Measurements from ENCODE around the gene RBM28.

The RBM28 gene

DNA sequence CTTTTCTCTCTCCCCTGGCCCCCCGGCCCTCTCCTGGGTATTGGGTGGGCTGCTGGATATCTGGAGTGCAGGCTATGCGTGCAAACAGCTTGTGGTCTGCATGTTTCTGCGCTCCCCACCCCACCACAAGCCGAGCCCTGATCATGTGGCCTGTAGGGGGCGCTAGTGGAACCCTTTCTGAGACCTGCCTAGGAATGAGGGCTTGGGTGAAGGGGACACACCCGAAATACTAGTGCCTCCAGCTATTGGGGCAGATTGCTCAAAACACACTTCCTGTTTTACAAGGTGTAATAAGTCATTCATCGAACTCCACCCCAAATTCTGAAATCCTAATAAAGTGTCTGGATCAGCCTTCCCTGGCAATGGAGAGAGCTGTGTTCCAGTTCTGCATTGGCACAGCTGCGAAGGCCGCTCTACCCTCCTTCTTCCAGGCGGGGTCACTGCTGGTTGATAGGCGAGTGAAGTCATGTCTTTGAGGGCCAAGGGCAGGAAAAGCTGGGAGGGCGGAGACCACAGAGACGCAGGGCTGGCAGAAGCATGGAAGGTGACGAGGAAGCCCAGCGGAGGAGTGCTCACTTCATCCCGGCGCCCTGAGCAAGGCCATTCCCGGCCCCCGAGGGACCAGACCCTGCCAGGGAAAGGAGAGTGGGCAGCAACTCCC lies 37.6 kb upstream of the RBM28 start:
- TF ChIP-seq GATA3 (IDR thresholded peaks at IDR 0.05; ENCODE audit: low read depth, low read length) (no peak), GATA2 (IDR thresholded peaks at IDR 0.05; ENCODE audit: low read depth, low read length) (no peak)

DNA sequence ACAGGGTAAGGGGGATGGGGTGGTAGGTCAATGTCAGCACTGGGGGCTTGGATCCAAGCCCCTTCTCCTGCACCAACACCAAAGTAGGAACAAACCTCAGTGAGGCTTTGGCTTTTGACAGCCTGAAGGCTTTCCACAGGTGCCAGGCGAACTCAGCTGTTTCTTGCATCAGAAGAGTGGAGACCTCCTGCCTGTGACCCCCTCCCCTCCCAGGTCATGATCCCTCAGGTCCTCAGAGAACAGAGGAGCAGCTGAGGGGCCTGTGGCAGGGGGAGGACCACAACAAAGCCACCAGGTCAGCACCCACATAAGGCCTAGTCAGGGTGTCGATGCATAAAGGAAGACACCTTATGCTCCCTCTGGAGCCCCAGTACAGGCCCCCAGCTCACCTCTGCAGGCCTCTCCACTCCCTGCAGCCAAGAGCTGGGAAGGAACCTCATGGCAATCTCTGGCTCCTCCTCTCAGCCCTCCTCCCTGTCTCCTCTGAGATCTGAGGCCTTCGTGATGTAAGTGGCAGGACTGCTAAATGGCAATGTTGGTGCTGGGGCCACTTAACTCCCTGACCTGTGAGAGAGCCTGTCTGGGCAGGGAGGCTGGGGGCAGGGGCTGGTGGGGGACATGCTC lies 36.9 kb upstream of the RBM28 start:
- TF ChIP-seq GATA2 (IDR thresholded peaks at IDR 0.05; ENCODE audit: low read depth, low read length), result no peak

DNA sequence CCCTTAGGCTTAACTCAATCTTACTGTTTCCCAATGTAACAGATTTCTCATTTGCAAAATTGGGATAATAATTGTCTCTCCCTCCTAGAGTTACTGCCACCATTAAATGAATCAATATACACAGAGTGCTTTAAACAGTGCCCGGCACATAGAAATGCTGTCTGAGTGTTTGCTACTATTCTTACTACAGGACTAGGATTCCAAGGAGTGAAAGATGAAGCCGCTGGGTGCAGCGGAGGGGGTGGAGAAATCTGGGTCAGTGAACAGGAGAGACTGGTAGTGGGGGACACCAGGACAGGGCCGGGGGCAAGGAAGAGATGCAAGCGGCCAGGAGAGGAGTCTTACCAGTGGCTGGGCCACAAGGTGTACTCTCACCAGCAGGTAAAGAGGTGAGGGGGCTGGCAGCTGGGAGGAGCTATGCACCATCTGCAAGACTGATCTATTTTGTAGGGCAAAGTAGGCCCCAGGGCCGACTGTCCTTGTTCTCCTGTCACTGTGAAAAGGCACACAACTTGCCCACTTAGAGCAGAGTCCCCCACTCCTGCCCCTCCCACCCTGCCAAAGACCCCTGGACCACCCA lies 36.3 kb upstream of the RBM28 start:
- TF ChIP-seq GATA3 (IDR thresholded peaks at IDR 0.05; ENCODE audit: low read depth, low read length), result no peak
- TF ChIP-seq GATA2 (IDR thresholded peaks at IDR 0.05; ENCODE audit: low read depth, low read length), result no peak

DNA sequence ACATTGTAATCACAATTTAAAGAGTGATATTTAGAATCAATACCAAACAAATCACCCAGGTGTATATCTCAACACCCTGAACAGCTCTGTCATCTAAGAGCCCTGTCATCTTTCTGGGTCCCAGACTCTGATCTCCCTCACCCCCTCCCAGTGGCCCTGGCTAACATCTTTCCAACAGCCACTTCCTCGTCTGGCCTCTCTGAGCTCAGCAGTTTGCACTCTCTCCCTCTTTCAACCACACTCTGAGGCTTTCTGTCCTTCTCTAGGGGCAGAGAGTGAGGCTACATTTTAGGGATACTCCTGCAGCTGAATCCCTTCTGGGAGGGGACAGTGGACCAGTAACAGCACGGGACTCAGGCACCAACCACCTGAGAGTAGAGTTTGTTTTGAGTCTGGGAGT lies 34.9 kb upstream of the RBM28 start:
- no peak for TF ChIP-seq GATA2 (IDR thresholded peaks at IDR 0.05; ENCODE audit: low read depth, low read length)
- no peak for TF ChIP-seq GATA3 (IDR thresholded peaks at IDR 0.05; ENCODE audit: low read depth, low read length)

DNA sequence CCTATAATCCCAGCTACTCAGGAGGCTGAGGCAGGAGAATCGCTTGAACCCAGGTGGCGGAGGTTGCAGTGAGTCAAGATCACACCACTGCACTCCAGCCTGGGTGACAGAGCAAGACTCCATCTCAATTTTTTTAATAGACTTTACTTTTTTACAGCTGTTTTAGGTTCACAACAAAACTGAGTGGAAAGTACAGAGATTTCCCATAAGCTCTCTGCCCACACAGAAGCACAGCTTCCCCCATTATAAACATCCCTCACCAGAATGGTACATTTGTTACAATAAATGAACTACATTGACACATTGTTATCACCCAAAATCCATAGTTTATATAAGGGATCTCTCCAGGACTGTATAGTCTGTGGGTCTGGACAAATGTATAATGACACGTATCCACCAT lies 32.4 kb upstream of the RBM28 start:
- TF ChIP-seq GATA2 (IDR thresholded peaks at IDR 0.05; ENCODE audit: low read depth, low read length) (no peak), GATA3 (IDR thresholded peaks at IDR 0.05; ENCODE audit: low read depth, low read length) (no peak)

DNA sequence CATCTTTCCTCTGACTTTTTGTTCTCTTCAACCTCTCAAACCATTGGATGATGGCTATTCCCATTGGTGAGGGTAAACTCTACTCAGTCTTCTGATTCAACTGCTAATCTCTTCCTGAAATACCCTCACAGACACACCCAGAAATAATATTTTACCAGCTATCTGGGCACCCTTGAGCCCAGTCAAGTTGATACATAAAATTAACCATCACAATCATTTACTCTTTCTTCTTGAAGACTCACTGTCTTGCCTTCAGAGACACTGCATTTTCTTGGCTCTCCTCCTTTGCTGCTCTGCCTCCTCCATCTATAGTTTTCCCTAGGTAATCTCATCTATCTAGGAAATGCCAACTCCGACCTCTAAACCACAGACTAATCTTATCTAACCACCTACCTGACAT lies 30.3 kb upstream of the RBM28 start:
- TF ChIP-seq GATA2 (IDR thresholded peaks at IDR 0.05; ENCODE audit: low read depth, low read length) (no peak), GATA3 (IDR thresholded peaks at IDR 0.05; ENCODE audit: low read depth, low read length) (no peak)

DNA sequence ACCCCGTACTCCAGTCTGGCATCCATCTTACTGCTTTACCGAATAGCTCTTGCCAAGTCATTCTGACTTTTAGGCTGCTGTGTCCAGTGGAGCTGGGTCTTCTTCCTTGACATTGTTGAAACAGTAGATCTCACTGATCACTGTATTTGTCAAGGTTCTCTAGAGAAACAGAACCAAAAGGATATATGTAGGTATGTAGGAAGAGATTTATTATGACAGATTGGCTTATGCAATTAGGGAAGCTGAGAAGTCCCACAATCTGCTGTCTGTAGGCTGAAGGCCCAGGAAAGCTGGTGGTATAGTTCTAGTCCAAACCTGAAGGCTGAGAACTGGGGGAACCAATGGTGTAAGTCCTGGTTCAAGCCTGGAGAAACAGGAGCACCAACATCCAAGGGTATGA lies 29.9 kb upstream of the RBM28 start:
- TF ChIP-seq GATA2 (IDR thresholded peaks at IDR 0.05; ENCODE audit: low read depth, low read length) (no peak), GATA3 (IDR thresholded peaks at IDR 0.05; ENCODE audit: low read depth, low read length) (no peak)

DNA sequence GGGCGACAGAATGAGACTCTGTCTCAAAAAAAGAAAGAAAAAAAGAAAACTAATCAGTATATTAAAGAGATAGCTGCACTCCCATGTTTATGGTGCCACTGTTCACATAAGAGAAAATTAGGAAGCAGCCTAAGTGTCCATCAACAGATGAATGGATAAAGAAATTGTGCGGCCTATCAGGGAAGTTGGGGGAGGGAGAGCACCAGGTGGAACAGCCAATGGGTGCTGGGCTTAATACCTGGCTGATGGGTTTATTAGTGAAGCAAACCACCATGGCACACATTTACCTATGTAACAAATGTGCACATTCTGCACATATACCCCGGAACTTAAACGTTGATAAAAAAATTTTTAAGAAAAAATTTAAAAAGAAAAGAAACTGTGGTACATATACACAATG lies 26.8 kb upstream of the RBM28 start:
- TF ChIP-seq GATA3 (IDR thresholded peaks at IDR 0.05; ENCODE audit: low read depth, low read length) (no peak), GATA2 (IDR thresholded peaks at IDR 0.05; ENCODE audit: low read depth, low read length) (no peak)

DNA sequence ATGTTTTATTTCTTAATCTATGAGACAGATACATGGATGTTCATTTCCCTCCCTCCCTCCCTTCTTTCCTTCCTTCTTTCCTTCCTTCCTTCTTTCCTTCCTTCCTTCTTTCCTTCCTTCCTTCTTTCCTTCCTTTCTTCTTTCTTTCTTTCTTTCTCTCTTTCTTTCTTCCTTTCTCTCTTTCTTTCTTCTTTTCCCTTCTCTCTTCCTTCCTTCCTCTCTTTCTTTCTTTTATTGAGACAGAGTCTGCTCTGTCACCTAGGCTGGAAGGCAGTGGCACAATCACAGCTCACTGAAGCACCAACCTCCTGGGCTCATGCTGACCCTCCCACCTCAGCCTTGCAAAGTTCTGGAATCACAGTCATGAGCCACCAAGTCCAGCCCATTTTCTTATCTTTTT lies 23.3 kb upstream of the RBM28 start:
- no peak for TF ChIP-seq GATA2 (IDR thresholded peaks at IDR 0.05; ENCODE audit: low read depth, low read length)
- TF ChIP-seq GATA3 (IDR thresholded peaks at IDR 0.05; ENCODE audit: low read depth, low read length), result no peak

DNA sequence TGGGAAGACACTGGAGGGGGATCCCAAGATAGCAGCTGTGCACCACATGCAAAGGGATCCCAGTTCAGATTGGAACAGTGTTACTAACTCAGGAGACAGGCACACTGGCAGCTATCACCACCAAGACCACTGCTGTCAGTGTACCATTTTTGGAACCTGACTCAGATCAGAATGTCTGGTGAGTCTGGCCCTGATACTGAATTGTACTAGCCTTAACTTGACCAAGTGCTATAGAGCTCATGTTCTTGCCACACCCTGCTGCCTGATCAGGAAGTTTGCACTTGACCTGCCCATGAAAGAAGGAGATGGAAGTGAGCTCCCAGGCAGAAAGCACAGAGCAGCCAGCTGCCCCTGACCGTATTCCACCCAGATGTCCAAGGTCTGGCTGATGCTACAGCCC lies 22.6 kb upstream of the RBM28 start:
- TF ChIP-seq GATA2 (IDR thresholded peaks at IDR 0.05; ENCODE audit: low read depth, low read length) (no peak), GATA3 (IDR thresholded peaks at IDR 0.05; ENCODE audit: low read depth, low read length) (no peak)

DNA sequence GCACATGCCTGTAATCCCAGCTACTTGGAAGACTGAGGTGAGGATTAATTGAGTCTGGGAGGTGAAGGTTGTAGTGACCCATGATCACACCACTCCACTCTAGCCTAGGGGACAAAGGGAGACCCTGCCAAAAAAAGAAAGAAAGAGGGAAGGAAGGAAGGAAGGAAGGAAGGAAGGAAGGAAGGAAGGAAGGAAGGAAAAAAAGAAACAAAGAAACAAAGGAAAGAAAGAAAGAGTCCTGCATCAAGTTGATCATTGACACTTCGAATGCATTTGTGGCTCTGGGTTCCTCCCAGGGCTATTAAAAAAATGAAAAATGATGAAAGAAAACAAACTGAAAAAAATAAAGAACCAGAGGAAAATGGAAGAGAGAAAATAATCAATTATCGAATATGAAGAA lies 21.7 kb upstream of the RBM28 start:
- TF ChIP-seq GATA2 (IDR thresholded peaks at IDR 0.05; ENCODE audit: low read depth, low read length) (no peak), GATA3 (IDR thresholded peaks at IDR 0.05; ENCODE audit: low read depth, low read length) (no peak)

DNA sequence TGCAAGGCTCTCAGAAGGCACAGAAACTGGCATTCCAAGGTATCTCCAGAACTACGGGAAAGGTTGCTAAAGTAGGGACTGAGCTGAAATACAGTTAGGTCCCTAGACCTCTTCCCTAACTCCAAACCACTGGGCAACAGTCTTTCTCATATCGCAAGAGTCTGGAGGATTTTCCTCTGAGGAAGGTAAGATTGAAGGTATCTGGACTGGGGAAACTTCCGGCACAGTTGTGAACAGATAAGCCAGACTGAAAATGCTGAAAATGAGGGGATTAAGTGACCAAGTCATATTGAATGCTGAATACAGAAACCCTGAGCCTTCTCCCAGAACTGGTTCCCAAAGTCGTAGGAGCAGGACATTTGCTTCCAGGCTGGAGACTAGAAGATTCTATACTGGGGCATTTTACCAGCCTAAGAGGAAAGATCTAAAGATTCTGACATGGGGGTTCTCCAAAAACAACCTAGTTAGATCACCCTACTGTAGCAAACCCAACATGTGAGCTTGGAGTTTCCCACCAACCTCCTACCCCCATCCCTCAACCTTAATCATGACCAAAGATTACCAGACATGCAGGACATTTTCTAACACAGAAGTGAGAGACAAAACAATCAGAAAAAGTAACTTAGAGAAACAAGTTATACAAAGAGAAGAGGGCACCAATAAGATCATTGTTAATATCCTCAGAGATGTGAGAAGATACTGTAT lies 20.6 kb upstream of the RBM28 start:
- TF ChIP-seq GATA3 (IDR thresholded peaks at IDR 0.05; ENCODE audit: low read depth, low read length), result no peak
- no peak for TF ChIP-seq GATA2 (IDR thresholded peaks at IDR 0.05; ENCODE audit: low read depth, low read length)

DNA sequence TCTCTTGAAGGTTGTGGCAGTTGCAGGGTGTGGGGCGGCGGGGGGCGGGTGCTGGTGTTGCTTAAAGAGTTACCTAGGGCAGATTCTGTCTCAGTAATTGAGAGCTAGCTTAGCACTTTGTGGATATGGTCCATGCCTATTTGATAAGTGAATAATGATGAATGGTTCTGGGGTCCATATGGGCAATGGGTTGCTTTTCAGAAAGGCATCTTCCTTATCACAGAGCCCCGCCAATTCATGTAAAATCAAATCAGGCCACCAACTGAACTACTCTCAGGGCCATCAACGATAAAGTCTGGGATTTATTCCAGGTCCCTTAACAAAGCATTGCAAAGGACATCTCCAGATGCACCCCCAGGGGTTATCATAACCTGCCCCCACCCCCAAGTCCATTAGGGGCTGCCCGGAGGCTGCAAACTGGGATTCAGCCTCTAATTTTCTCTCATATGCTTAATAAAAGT lies 19.6 kb upstream of the RBM28 start:
- TF ChIP-seq GATA2 (IDR thresholded peaks at IDR 0.05; ENCODE audit: low read depth, low read length) (peak; percentile 98), GATA3 (IDR thresholded peaks at IDR 0.05; ENCODE audit: low read depth, low read length) (peak; percentile 90)

DNA sequence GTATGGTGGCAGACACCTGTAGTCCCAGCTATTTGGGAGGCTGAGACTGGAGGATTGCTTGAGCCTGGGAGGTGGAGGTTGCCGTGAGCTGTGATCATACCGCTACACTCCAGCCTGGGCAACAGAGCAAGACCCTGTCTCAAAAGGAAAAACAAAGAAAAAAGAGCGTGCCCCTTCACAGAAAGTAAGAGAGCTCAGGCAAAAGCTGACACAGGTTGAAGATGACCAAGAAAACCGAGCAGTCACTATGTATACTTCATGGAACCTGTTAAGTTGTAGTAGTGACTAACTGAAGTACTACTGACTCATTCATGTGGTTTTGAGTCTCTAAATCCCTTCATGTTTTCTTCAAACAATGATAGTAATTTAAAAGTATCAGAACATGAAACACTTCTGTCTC lies 19.0 kb upstream of the RBM28 start:
- no peak for TF ChIP-seq GATA3 (IDR thresholded peaks at IDR 0.05; ENCODE audit: low read depth, low read length)
- TF ChIP-seq GATA2 (IDR thresholded peaks at IDR 0.05; ENCODE audit: low read depth, low read length), result no peak

Data from SH-SY5Y (cell line).